NCI-H1694 treated with DMSO at 0.1 percent for 48 hours (cell line): Measurements from ENCODE around the gene PGAM2.
A peak's percentile ranks its signal among the peaks of the same experiment; 100 is the strongest.
"Not testable (repeated sequence)": the region's sequence is repeated elsewhere in the genome, so short reads cannot be mapped to it uniquely, and the experiment has no call there.

Source experiments
- DNase-seq: peaks from one replicate; lab custom pipeline; 2025; lab: John Stamatoyannopoulos, UW

Gene PGAM2

DNA sequence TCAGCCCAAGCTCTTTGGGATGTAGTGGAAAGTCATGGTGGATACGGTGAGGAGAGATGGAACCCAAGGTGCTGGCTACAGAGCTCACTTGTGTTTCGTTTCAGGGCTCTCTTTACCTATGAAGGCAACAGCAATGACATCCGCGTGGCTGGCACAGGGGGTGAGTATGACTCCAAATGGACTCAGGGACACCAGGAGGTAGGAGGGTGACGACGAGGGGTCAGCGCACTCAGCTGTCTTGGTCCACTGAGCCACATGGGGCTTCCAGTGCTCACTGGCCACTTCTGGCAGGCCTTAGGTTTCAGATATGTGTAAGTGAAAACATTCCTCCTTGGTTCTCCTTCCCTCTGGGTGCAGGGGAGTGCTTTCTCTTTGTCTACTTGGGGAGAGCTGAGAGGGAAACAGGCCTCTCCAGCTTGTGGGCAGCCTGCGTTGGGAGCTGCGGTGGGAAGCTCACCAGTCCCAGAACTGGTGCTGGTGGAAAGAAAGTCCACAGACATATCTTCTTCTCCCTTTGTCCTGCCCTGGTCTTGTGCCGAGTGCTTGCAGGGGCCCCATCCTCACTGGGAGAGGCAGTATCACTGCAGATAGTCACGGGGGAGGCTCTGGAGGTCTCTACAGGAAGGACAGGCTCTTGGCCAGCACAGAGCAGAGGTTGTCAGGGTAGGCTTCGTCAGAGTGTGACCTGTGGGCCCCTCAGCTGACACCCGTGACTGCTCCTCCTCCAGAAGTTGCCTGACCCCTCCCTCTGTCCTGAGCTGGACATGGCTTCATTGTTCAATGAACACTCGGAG, 15.0 kb downstream of the PGAM2 start:
- no peak for DNase-seq

DNA sequence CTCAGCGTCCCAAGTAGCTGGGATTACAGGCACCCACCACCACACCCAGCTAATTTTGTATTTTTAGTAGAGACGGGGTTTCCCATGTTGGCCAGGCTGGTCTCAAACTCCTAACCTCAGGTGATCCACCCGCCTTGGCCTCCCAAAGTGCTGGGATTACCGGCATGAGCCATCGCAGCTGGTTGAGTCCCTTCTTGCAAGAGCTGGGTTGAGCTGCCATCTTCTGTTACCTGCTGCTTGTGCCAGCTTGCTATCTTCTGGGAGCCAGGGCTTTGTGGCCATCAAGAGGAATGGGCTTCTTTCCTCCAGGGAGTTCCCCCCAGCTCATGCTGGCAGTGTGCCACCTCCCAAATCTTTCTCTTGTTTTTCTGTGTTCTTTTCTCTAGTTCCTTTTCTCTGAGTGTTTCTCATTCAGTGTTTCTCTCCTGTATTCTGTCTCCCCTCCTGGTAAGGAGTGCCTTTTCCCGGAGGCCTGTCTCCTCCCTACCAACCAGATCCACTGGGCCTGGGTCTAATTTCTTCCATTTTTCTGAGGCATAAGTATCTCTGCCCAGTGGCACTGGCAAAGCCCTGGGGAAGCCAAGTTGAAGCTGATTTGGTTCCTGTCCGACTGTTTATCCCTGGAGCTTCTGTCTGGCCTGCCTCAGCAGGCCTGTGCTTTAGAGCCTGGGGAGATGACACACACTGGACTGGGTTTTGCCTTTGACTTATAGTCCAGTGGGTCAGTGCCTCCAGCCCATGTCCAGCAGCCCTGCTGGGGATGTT, 17.2 kb downstream of the PGAM2 start:
- no peak for DNase-seq

DNA sequence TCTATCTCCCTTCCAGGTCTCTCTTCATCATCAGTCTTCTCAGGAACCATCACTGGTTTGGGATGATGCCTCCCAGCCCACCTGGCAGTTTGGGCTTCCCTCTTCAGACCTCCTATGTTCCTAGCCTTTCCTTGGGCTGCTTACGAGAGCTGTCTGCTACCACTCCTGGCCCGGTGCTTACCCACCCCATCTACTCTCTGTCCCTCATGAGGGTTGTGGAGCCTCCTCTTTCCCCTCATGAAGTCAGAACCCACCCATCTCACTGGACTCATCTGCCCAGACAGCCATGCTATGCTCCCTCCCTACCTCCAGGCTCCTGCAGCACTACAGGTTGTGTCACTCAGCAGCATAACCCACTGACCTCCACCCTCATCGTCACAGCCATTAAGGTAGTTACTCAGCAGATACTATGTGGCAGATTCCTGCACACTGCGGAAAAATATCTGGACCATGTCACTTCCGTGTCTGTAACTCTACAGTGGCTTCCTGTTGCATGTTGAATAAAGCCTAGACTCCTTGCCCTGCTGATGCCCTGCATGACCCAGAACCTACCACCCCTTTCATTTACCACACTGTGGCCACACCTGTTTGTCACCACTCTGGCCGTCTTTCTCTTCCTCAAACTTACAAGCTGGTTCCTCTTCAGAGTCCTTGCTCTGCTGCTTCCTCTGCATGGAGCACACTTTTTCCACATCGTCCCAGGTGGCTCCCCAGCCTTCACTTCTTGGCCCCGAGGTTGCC, 18.9 kb downstream of the PGAM2 start:
- DNase-seq: no peak

- DNase-seq: no peak
Observed at GRCh38 chr7:44045226-44046014, 19.9 kb downstream of the PGAM2 start.

DNA sequence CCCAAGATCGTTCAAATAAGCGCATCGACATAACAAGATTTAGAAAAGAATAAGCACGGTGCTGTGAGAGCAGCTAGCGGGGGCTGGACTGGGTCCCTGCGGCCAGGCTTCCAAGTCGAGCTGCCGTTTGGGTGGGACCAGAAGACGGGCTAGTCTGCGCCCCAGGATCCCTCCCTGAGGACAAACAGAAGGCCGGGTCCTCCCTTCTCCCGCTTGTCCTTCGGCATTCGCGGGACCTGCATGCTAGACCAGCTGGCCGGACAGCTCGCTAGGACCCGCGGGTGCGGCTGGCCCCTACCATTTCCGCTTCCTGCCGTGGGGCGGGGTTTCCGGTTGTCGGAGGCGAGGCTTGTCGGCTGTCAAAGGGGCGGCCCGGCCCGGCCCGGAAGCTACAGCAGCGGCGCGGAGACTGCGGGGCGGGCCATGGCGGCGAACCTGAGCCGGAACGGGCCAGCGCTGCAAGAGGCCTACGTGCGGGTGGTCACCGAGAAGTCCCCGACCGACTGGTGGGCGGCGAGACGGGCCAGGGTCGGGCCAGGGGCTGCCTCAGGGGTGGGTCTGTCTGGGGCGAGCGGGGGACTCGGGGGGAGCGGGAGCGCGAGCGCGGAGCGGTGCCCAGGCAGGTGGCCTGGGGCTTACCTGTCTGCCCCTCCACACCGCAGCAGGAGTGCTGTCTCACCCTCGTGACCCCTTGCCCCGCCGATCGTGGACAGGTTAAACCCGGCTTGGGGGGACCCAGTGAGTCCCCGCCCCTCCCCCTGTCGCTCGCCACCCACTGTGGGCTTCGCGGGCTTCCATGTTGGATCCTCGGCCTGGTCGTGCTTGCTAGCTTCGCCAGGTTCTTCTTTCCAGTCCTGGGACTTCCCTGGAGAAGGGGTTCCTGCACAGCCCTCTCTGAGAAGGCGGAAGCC, 20.8 kb downstream of the PGAM2 start, which contains the start of gene DBNL:
TSS of gene DBNL (plus strand) at position 388 of the 911 bp plus-strand sequence. CDS start at position 424, 36 bp downstream.
- peak; percentile 70 for DNase-seq

DNA sequence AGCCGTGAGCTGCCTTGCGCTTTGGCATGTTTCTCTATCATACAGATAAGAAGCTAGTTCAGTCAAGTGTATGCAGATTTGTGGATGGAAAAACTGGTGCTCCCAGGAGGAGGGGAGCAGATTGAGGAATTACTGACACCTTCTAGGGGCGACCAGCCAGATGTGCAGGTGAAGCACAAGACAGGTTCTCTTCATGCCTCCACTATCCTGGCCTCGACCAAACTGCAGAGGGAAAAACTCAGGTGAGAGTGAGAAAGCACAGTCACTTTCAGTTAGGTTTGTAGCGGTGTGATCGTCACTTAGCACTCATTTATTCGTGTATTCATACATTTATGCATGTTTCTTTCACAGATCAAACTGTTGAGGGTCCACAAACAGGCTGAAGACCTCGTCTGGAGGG, 21.5 kb downstream of the PGAM2 start:
- no peak for DNase-seq

GRCh38 chr7:44042221-44042620, 23.1 kb downstream of the PGAM2 start:
- DNase-seq: no peak

GRCh38 chr7:44040493-44040891, 24.9 kb downstream of the PGAM2 start:
- not testable (repeated sequence) for DNase-seq

GRCh38 chr7:44039800-44040492, 25.4 kb downstream of the PGAM2 start:
- not testable (repeated sequence) for DNase-seq

DNA sequence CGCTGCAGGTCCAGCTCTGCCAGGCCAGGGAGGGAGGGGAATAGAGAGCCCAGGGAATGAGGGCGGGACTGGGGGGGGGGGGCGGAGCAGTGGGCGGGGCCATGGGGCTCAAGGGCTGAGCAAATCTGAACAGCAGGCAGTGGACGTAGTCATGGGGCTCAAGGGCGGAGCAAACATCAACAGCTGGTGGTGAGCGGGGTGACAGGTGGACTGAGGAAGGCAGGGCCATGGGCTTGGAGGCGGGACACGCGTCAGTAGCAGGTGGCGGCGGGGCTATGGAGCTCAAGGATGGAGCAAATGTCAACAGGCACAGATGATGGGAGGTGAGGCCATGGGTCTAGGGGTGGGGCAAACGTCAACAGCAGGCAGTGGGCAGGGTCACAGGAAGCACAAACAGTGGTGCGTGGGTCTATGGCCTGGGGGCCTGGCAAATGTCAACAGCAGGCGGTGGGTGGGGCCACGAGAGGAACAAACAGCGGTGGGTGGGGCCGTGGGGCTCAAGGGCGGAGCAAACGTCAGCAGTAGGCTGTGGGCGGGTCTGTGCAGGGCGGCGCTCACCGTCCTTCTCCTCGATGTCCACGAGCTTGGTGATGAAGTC, 26.3 kb downstream of the PGAM2 start:
- DNase-seq: not testable (repeated sequence)

- DNase-seq: not testable (repeated sequence)
Observed at GRCh38 chr7:44038553-44038952, 26.8 kb downstream of the PGAM2 start.

- DNase-seq: not testable (repeated sequence)
Observed at GRCh38 chr7:44037951-44038350, 27.4 kb downstream of the PGAM2 start.

DNA sequence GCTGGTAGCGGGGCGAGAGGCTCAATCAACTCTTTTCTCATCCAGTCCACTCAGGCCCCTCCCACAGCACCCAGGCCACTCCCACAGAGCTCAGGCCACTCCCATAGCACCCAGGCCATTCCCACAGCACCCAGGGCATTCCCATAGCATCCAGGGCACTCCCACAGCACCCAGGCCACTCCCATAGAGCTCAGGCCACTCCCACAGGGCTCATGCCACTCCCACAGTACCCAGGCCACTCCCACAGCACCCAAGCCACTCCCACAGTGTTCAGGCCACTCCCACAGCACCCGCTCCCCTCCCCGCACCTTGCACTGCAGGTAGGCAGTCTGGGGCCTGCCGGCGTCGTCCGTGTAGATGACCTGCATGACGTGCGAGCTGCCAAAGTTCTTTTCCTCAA, 29.0 kb downstream of the PGAM2 start:
- DNase-seq: not testable (repeated sequence)

DNA sequence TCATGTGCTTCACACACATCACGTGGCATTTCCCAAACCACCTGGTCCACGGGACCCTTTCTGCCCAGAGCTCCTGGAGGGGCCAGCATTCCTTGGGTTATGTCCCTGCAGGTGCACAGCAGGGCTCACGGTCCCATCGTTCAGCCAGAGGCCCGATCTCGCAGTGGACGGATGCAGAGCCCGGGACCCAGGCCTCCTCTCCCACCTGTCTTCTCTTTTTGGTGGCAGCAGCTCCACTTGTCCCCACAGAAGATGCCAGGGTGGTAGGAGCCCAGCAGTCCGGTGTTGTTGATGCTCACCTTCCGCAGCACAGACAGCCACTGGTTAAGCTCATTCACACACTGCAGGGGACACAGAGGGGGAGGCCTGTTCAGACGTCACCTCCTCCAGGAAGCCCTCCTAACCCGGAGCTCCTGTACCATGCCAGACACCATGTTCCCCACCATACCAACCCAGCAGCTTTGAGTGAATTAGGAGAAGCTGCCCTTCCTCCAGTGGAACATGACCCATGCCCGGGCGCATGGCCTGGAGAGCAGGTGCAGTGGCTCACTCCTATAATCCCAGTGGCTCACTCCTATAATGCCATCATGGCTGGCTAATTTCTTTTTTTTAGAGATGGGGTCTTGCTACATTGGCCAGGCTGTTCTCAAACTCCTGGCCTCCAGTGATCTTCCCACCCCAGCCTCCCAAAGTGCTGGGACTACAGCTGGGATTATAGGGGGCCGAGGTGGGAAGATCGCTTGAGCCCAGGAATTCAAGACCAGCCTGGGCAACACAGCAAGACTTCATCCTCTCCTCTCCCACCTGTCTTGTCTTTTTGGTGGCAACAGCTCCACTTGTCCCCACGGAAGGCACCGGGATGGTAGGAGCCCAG, 31.2 kb downstream of the PGAM2 start:
- not testable (repeated sequence) for DNase-seq

GRCh38 chr7:44032031-44032430, 33.3 kb downstream of the PGAM2 start:
- DNase-seq: not testable (repeated sequence)

DNA sequence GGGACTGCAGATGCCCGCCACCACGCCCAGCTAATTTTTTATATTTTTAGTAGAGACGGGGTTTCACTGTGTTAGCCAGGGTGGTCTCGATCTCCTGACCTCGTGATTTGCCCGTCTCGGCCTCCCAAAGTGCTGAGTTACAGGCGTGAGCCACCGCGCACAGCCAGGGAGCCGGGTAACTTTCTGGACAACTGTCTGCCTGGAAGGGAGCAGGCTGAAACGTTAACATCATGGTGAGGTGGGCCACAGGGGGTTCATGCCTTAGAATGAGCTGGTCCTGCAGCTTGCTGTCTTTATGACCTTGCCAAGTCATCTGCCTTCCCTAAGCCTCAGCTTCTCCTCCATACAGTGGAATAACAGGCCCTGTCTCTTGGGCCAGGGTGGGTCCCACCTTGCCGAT, 34.0 kb downstream of the PGAM2 start:
- not testable (repeated sequence) for DNase-seq

DNA sequence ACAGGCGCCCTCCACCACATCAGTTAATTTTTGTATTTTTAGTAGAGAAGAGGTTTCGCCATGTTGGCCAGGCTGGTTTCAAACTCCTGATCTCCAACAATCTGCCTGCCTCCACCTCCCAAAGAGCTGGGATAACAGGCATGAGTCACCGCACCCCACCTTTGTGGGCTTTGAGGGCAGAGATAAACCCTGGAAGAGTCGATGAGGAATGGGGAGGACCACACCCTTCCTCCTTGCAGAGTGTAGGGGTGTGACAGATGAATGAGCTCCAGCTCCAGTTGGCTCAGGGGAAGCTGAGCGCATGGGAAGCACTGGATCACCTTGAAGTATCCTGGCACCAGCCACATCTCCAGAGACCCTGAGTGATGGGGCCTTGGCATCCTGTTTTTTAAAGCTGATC, 35.3 kb downstream of the PGAM2 start:
- DNase-seq: not testable (repeated sequence)

GRCh38 chr7:44029433-44029832, 35.9 kb downstream of the PGAM2 start:
- not testable (repeated sequence) for DNase-seq
